GM19035 (cell line): Measurements from ENCODE around the gene PRR20G.

ENCODE experiments used
- ATAC-seq: cut with Tn5 transposase; IDR thresholded peaks from one replicate; pipeline ENCODE4 v1.9.1; 2021; ENCODE audit not compliant: unreplicated experiment

PRR20G gene

DNA sequence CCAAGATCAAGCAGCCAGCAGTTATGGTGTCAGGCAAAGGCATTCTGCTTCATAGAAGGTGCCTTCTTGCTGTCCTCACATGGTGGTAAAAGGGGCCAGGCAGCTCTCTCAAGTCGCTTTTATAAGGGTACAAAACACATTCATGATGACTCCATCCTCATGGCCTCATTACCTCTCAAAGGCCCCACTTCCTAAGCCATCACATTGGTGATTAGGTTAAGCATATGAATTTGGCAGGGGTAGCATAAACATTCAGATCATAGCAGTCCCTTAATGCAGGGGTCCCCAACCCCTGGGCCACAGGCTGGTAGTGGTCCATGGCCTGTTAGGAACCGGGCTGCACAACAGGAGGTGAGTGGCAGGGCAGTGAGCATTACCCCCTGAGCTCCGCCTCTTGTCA, 52.1 kb downstream of the PRR20G start:
- ATAC-seq = no peak

DNA sequence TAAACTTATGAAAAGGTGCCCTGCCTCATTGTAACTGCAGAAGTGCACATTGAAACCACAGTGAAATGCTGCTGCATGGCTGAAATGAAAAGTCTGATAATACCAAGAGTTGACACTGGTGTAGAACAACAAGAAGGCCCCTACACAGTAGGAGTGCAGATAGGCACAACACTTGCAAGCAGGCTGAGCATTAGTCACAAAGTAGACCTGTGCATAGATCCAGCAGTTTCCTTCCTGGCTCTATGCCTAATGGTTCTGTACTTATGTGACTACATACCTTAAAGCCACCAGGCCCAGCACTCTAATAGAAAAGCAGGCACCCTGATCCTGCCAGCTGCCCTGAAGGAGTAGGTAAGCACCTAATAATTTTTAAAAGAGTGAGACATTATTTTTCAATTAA, 53.1 kb downstream of the PRR20G start:
- ATAC-seq = no peak
